ENCODE measurements around the gene ITPRIP. TPM values are rescaled to one million over a fixed set of nuclear protein-coding genes. Genes with fewer than 3 reads are reported as not detected.

ITPRIP gene
- total and polyA plus RNA-seq, 2 of the 8 experiments (the other 6 are each of a cell fraction or from before 2014, with no cell fraction given), result 15.3 to 16.9 TPM

- no peak for TF ChIP-seq JUND (IDR thresholded peaks at IDR 0.05; ENCODE audit: low read length)
These were observed 12.9 kb upstream of the ITPRIP start (continued) for GRCh38 chr10:104351061-104351702.

Measured in H1 (cell line).